UCSD-AML1 (cell line): ENCODE results near the gene USP5.

Experiments
- DNase-seq: peaks from one replicate; lab custom pipeline; 2025; ENCODE audit not compliant: unreplicated experiment; lab: John Stamatoyannopoulos, UW

The USP5 gene

GRCh38 chr12:6914246-6914946 is 62.4 kb downstream of the USP5 start, which contains the start of gene ENO2:
ENO2 (plus strand) TSS chr12:6914580; CDS start chr12:6915833, 1,253 bp downstream.
- DNase-seq: peak; percentile 33

- DNase-seq: no peak
These were observed 63.2 kb downstream of the USP5 start for GRCh38 chr12:6914947-6915788.

GRCh38 chr12:6915789-6916285 is 63.9 kb downstream of the USP5 start:
- no peak for DNase-seq
